ENCODE data around the gene FOS. TPM values are rescaled to one million over a fixed set of nuclear protein-coding genes. Genes with fewer than 3 reads are reported as not detected.

Gene FOS
- total RNA-seq, 1 donor from 2014 or later = 302 TPM

DNA sequence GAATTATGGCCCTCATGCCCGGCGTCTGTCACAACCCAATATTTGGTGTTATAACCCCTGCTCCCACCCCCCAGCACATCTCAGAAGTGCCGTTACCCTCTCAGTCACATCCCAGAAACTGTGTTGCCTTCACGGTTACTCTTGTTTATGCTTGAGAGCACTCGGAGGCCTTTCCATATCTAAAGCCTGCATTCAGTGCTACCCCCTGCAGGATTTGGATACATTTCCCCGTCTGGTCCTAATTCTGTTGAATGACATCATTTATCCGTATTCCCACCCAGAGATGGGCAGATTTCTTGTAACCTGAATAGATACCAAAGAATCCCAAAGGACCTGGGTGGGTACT is 19.1 kb upstream of the FOS start:
- Histone ChIP-seq H3K27ac (peak overlapping the region; percentile 99), H3K4me1 (peaks cover 42% of the 10 kb centered on the region), H3K27me3 (ENCODE audit: low read depth) (no peaks in the 10 kb centered on the region), H3K9me3 (no peaks in the 10 kb centered on the region), H3K4me3 (peak overlapping the region; percentile 49), H3K36me3 (no peaks in the 10 kb centered on the region)
- TF ChIP-seq, protein P1, sequence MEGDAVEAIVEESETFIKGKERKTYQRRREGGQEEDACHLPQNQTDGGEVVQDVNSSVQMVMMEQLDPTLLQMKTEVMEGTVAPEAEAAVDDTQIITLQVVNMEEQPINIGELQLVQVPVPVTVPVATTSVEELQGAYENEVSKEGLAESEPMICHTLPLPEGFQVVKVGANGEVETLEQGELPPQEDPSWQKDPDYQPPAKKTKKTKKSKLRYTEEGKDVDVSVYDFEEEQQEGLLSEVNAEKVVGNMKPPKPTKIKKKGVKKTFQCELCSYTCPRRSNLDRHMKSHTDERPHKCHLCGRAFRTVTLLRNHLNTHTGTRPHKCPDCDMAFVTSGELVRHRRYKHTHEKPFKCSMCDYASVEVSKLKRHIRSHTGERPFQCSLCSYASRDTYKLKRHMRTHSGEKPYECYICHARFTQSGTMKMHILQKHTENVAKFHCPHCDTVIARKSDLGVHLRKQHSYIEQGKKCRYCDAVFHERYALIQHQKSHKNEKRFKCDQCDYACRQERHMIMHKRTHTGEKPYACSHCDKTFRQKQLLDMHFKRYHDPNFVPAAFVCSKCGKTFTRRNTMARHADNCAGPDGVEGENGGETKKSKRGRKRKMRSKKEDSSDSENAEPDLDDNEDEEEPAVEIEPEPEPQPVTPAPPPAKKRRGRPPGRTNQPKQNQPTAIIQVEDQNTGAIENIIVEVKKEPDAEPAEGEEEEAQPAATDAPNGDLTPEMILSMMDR (IDR thresholded peaks at IDR 0.05) = no peak
- intact Hi-C loops (cut with DNase I) = no loop called here
- DNase-seq (no peak), ATAC-seq (no peak)

- DNase-seq (no peak), ATAC-seq (no peak)
- intact Hi-C loops (cut with DNase I) = no loop called here
- Histone ChIP-seq H3K4me1 (peaks cover 35% of the 10 kb centered on the region), H3K4me3 (no peak overlapping the region), H3K9me3 (no peaks in the 10 kb centered on the region), H3K27me3 (ENCODE audit: low read depth) (no peaks in the 10 kb centered on the region), H3K27ac (peak overlapping the region; percentile 99), H3K36me3 (no peaks in the 10 kb centered on the region)
- TF ChIP-seq, protein P1 (IDR thresholded peaks at IDR 0.05) = no peak
Observed at GRCh38 chr14:75260025-75260763, 18.4 kb upstream of the FOS start.

GRCh38 chr14:75261820-75262219 is 16.8 kb upstream of the FOS start:
- intact Hi-C loops (cut with DNase I) = no loop called here
- no peaks in the 10 kb centered on the region for H3K9me3 ChIP-seq
- TF ChIP-seq, protein P1 (IDR thresholded peaks at IDR 0.05) = no peak

GRCh38 chr14:75262641-75263040 is 16.0 kb upstream of the FOS start:
- H3K9me3 ChIP-seq = no peaks in the 10 kb centered on the region
- no peaks in the 10 kb centered on the region for H3K36me3 ChIP-seq
- no peak overlapping the region for H3K27ac ChIP-seq
- DNase-seq = no peak
- TF ChIP-seq, protein P1 (IDR thresholded peaks at IDR 0.05) = no peak
- ATAC-seq = no peak
- no peak overlapping the region for H3K4me3 ChIP-seq
- H3K27me3 ChIP-seq (ENCODE audit: low read depth) = no peaks in the 10 kb centered on the region
- intact Hi-C loops (cut with DNase I) = no loop called here
- peaks cover 33% of the 10 kb centered on the region for H3K4me1 ChIP-seq

More at GRCh38 chr14:75261820-75262219, 16.8 kb upstream of the FOS start:
- Histone ChIP-seq H3K36me3 (no peaks in the 10 kb centered on the region), H3K4me1 (peaks cover 32% of the 10 kb centered on the region), H3K27me3 (ENCODE audit: low read depth) (no peaks in the 10 kb centered on the region), H3K4me3 (no peak overlapping the region), H3K27ac (no peak overlapping the region)
- no peak for ATAC-seq
- DNase-seq = no peak

DNA sequence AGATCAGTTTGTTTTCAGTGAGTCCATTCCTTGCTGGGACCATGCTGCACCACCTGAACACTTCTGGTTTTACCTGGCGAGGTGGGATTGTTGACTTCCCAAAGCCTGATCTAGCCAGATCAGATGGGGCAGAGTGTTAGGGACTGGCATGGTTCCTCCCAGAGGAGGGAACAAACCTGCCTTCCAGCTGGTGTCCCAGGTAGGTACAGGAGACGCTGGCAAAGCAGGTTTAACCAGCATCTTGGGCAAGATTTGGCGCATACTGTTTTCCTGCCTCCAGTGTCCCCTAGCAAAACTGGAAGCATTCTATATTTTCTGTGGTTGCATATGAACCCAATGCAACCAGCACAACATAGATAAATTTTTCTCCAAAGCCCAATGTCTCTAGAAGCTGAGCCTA is 14.6 kb upstream of the FOS start:
- intact Hi-C loops (cut with DNase I) = no loop called here
- Histone ChIP-seq H3K27ac (no peak overlapping the region), H3K36me3 (no peaks in the 10 kb centered on the region), H3K4me3 (no peak overlapping the region), H3K9me3 (no peaks in the 10 kb centered on the region), H3K4me1 (peaks cover 32% of the 10 kb centered on the region), H3K27me3 (ENCODE audit: low read depth) (no peaks in the 10 kb centered on the region)
- no peak for ATAC-seq
- TF ChIP-seq, protein P1 (IDR thresholded peaks at IDR 0.05) = no peak
- no peak for DNase-seq
